ENCODE data around the gene STX18.
"Not testable (repeated sequence)": the region's sequence is repeated elsewhere in the genome, so short reads cannot be mapped to it uniquely, and the experiment has no call there.

STX18 gene

GRCh38 chr4:4507923-4508322 lies 33.9 kb downstream of the STX18 start:
- no peak for DNase-seq (ENCODE audit: low spot score)

- no peak for DNase-seq (ENCODE audit: low spot score)
Observed at GRCh38 chr4:4507403-4507802, 34.4 kb downstream of the STX18 start.

- DNase-seq (ENCODE audit: low spot score) = no peak
Observed at GRCh38 chr4:4506961-4507360, 34.9 kb downstream of the STX18 start.

GRCh38 chr4:4505211-4505610 lies 36.6 kb downstream of the STX18 start:
- DNase-seq (ENCODE audit: low spot score) = not testable (repeated sequence)

- no peak for DNase-seq (ENCODE audit: low spot score)
Observed at GRCh38 chr4:4504783-4505182, 37.1 kb downstream of the STX18 start.

GRCh38 chr4:4502694-4503311 lies 39.0 kb downstream of the STX18 start:
- DNase-seq (ENCODE audit: low spot score) = no peak

GRCh38 chr4:4501679-4502078 lies 40.2 kb downstream of the STX18 start:
- DNase-seq (ENCODE audit: low spot score) = no peak

- no peak for DNase-seq (ENCODE audit: low spot score)
Observed at GRCh38 chr4:4499438-4500123, 42.3 kb downstream of the STX18 start.

- DNase-seq (ENCODE audit: low spot score) = no peak
Observed at GRCh38 chr4:4496592-4497372, 45.1 kb downstream of the STX18 start.

GRCh38 chr4:4494882-4495281 lies 47.0 kb downstream of the STX18 start:
- no peak for DNase-seq (ENCODE audit: low spot score)

GRCh38 chr4:4492161-4492847 lies 49.5 kb downstream of the STX18 start:
- peak; percentile 21 for DNase-seq (ENCODE audit: low spot score)

GRCh38 chr4:4491396-4491893 lies 50.4 kb downstream of the STX18 start:
- no peak for DNase-seq (ENCODE audit: low spot score)

- DNase-seq (ENCODE audit: low spot score) = no peak
Observed at GRCh38 chr4:4490816-4491215, 51.0 kb downstream of the STX18 start.

- DNase-seq (ENCODE audit: low spot score) = no peak
Observed at GRCh38 chr4:4490041-4490440, 51.8 kb downstream of the STX18 start.

GRCh38 chr4:4488405-4489404 lies 53.1 kb downstream of the STX18 start:
- peak; percentile 58 for DNase-seq (ENCODE audit: low spot score)

GRCh38 chr4:4486969-4487368 lies 54.9 kb downstream of the STX18 start:
- no peak for DNase-seq (ENCODE audit: low spot score)

- DNase-seq (ENCODE audit: low spot score) = no peak
Observed at GRCh38 chr4:4485806-4486205, 56.0 kb downstream of the STX18 start.

GRCh38 chr4:4481399-4481994 lies 60.4 kb downstream of the STX18 start:
- DNase-seq (ENCODE audit: low spot score) = no peak

- peak; percentile 12 for DNase-seq (ENCODE audit: low spot score)
Observed at GRCh38 chr4:4480685-4481398, 61.0 kb downstream of the STX18 start.

- DNase-seq (ENCODE audit: low spot score) = no peak
Observed at GRCh38 chr4:4480205-4480604, 61.6 kb downstream of the STX18 start.
